ENCODE data around the gene TRAPPC2B.
"Not testable (repeated sequence)": the region's sequence is repeated elsewhere in the genome, so short reads cannot be mapped to it uniquely, and the experiment has no call there.

- not testable (repeated sequence) for TF ChIP-seq CTCF (conservative IDR thresholded peaks at IDR 0.05; ENCODE audit: low read depth, low read length); EZH2phosphoT487 (IDR thresholded peaks at IDR 0.05; ENCODE audit: borderline replicate concordance, low read length)
Measured at GRCh38 chr19:57374647-57375046, 11.3 kb downstream of the TRAPPC2B start.

All from PC-3 (cell line).